ENCODE measurements around the gene EXOSC7.
A peak's percentile ranks its signal among the peaks of the same experiment; 100 is the strongest.
"Not testable (repeated sequence)": the region's sequence is repeated elsewhere in the genome, so short reads cannot be mapped to it uniquely, and the experiment has no call there.

EXOSC7 gene

GRCh38 chr3:44976002-44976815 is at the start of gene EXOSC7, which contains the start of gene ZDHHC3:
Gene EXOSC7 (plus strand): TSS chr3:44976244. CDS start chr3:44976278, 34 bp downstream.
Gene ZDHHC3 (minus strand): TSS chr3:44976174. CDS start chr3:44959436, 16,738 bp downstream.
- DNase-seq, result peak; percentile 31

GRCh38 chr3:44926921-44927320 is 49.1 kb upstream of the EXOSC7 start:
- no peak for DNase-seq

GRCh38 chr3:44927371-44927770 is 48.7 kb upstream of the EXOSC7 start:
- no peak for DNase-seq

GRCh38 chr3:44929782-44930181 is 46.3 kb upstream of the EXOSC7 start:
- no peak for DNase-seq

GRCh38 chr3:44930911-44931310 is 45.1 kb upstream of the EXOSC7 start:
- no peak for DNase-seq

- no peak for DNase-seq
Observed at GRCh38 chr3:44931791-44932190, 44.3 kb upstream of the EXOSC7 start.

- no peak for DNase-seq
Observed at GRCh38 chr3:44932271-44932670, 43.8 kb upstream of the EXOSC7 start.

- DNase-seq, result no peak
Observed at GRCh38 chr3:44932986-44933944, 42.8 kb upstream of the EXOSC7 start.

- DNase-seq, result no peak
Observed at GRCh38 chr3:44939581-44940036, 36.4 kb upstream of the EXOSC7 start.

GRCh38 chr3:44942202-44942921 is 33.7 kb upstream of the EXOSC7 start:
- DNase-seq, result no peak

- DNase-seq, result no peak
Observed at GRCh38 chr3:44948239-44948638, 27.8 kb upstream of the EXOSC7 start.

- not testable (repeated sequence) for DNase-seq
Observed at GRCh38 chr3:44949770-44950169, 26.3 kb upstream of the EXOSC7 start.

- no peak for DNase-seq
Observed at GRCh38 chr3:44950275-44950734, 25.7 kb upstream of the EXOSC7 start.

- no peak for DNase-seq
Observed at GRCh38 chr3:44952689-44953088, 23.4 kb upstream of the EXOSC7 start.

GRCh38 chr3:44954304-44954703 is 21.7 kb upstream of the EXOSC7 start:
- DNase-seq, result no peak

- DNase-seq, result no peak
Observed at GRCh38 chr3:44954962-44955361, 21.1 kb upstream of the EXOSC7 start.

- no peak for DNase-seq
Observed at GRCh38 chr3:44955917-44956316, 20.1 kb upstream of the EXOSC7 start.

GRCh38 chr3:44957986-44958385 is 18.1 kb upstream of the EXOSC7 start:
- no peak for DNase-seq

- DNase-seq, result no peak
Observed at GRCh38 chr3:44958386-44958785, 17.7 kb upstream of the EXOSC7 start.

- no peak for DNase-seq
Observed at GRCh38 chr3:44960387-44961026, 15.5 kb upstream of the EXOSC7 start.

- no peak for DNase-seq
Observed at GRCh38 chr3:44961888-44962287, 14.2 kb upstream of the EXOSC7 start.

Data from NCI-H446 treated with DMSO at 0.1 percent for 48 hours (cell line).